GM21447 (cell line): ENCODE results near the gene EXTL2.
"Not testable (repeated sequence)": the region's sequence is repeated elsewhere in the genome, so short reads cannot be mapped to it uniquely, and the experiment has no call there.

ENCODE experiments used
- ATAC-seq: cut with Tn5 transposase; IDR thresholded peaks from one replicate; pipeline ENCODE4 v1.9.1; 2021; ENCODE audit not compliant: unreplicated experiment

The EXTL2 gene

GRCh38 chr1:100903777-100904176, 9.1 kb upstream of the EXTL2 start:
- ATAC-seq: no peak

DNA sequence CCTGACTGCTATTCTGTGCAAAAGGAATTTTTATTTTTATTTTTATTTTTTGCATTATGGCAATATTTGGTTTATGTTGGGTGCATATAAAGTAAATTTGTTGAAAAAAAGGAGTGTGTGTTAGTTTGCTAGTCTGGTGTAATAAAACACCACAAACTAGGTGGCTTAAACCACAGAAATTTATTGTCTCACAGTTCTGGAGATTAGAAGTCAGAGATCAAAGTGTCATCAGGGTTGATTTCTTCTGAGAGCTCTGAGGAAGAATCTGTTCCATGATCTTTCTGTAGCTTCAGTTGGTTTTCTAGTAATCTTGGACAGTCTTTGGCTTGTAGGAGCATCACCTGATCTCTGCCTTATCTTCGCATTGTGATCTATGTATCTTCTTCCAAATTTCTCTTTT, 7.7 kb upstream of the EXTL2 start:
- no peak for ATAC-seq

DNA sequence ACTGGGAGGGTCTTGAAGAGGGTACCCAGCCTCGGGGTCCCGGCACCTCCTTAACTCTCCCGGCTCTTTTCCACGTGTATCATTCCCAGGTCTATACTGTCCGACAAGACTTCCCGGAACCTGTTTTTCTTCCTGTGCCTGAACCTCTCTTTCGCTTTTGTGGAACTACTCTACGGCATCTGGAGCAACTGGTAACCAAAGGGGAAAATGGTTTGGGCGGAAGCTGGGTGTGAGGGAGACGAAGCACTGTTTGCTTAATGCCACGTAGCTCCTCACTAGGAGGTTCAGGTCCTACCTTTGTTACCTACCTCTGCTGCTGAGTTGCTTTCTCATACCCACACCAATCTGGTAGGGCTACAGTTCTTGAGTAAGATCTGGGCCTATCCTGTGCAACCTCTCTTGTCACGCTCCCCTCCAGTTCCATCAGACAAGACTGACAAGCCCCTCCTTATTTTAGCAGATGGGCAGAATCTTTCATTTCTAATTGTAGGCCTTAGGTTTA, 1.9 kb upstream of the EXTL2 start:
- peak; percentile 40 for ATAC-seq

DNA sequence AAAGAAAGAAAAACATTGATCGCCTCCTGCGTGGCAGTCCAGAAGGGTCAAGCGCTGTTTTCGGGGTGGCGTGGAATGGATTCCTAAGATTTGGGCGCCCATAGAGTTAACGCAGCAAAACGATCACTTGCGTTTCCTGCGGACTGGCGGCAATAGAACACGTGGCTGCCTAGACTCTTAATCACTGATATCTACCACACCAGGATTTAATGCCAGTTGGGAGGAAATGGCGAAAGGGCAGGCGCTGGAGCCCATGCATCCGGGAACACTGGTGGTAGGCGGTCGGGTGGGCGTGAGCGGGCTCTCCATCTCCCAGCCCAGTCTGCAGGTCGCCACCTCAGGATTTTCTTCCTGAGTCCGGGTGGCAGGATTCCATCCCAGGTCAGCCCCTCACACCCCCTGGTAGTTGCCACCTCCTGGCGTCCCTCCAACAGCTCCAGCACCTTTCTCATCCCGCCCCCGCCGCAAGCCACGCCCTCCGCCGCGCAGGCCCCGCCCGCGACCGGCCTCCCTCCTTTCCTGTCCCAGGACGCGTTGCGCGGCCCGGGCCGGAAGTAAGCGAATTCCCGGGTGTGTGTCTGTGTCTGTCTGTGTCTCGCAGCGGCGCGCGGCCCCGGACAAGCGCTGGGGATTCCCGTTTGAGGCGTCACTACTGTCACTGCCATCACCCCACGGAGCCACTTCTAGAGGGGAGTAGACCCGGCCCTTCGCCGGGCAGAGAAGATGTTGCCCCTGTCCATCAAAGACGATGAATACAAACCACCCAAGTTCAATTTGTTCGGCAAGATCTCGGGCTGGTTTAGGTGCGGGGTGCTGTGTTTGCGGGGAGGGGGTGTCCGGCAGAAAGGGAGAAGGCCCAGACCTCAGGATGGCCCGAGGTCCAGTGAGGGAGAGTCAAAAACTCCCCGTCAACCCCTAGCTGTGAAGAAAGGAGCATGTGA, 1.2 kb upstream of the EXTL2 start, which contains the start of gene SLC30A7:
TSS of gene SLC30A7 (plus strand) at position 551 of the 941 bp plus-strand sequence. CDS start at position 724, 173 bp downstream.
- peak; percentile 73 for ATAC-seq

DNA sequence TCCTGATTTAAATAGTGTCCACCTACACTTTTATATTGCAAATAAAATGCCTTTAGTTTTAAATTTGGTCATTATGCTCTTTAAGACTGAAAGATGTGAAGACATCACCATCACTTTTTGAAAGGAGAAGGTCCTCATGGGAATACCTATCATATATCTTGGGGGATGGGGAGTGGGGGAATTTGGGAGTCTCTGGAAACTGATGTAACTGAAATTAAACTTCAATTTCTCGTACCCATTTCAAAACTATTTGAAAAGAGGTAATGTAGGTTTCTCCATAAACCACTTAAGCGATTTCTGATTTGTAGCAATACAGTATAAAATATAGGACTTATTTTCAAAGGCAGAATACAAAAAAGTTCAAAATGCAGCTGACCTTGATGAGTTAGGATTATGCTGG, 924 bp downstream of the EXTL2 start:
- ATAC-seq: no peak

- ATAC-seq: no peak
These were observed 2.1 kb downstream of the EXTL2 start for GRCh38 chr1:100892554-100892953.

GRCh38 chr1:100891380-100891779, 3.3 kb downstream of the EXTL2 start:
- ATAC-seq: no peak

GRCh38 chr1:100889869-100890482, 4.7 kb downstream of the EXTL2 start:
- not testable (repeated sequence) for ATAC-seq

GRCh38 chr1:100889007-100889406, 5.6 kb downstream of the EXTL2 start:
- not testable (repeated sequence) for ATAC-seq

GRCh38 chr1:100883963-100884362, 10.7 kb downstream of the EXTL2 start:
- no peak for ATAC-seq

DNA sequence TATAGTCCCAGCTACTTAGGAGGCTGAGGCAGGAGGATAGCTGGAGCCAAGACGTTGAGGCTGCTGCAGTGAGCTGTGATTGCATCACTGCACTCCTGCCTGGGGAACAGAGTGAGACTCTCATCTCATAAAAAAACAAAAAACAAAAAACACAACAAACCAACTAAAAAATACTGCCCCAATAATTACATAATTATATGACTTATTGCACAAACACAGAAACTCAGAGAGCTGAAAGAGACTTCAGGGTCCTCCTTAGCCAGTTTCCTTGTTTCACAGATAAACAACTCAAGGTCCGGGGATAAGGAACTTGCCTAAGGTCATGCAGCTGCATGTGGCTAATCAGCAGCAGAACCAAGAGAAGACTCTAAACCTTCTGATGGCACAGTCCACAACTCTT, 11.9 kb downstream of the EXTL2 start:
- ATAC-seq: no peak

DNA sequence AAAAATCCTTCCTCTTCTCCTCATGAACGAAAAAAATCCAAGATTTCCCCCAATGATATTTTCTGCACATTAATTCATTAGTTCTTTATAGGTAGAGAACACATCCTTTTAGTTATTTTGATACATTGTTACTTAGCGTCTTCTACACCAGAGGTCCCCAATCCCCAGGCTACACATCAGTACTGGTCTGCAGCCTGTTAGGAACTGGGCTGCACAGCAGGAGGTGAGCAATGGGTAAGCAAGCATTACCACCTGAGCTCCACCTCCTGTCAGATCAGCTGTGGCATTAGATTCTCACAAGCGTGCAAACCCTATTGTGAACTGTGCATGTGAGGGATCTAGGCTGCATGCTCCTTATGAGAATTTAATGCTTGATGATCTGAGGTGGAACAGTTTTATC, 13.0 kb downstream of the EXTL2 start:
- ATAC-seq: no peak

- no peak for ATAC-seq
These were observed 15.2 kb downstream of the EXTL2 start for GRCh38 chr1:100879422-100879821.

DNA sequence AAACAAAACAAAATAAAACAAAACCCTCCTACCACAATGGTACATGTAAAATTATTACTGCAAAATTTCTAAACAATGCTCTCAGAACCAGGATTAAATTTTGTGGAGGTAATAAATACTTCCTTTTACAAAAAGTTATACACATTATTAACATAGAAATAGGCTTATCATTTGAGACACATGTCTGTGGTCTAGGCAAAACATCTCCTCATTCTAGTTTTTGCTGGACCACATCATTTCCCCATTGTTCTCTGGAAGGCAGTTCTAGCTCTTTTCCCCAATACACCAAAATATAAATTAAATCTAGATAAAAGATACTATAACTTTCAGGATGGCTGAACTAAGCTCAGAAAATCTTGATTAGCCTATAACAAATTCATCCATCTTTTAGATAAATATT, 18.4 kb downstream of the EXTL2 start:
- ATAC-seq: no peak

- no peak for ATAC-seq
These were observed 19.4 kb downstream of the EXTL2 start for GRCh38 chr1:100875228-100875627.

GRCh38 chr1:100874433-100874832, 20.2 kb downstream of the EXTL2 start:
- ATAC-seq: no peak

DNA sequence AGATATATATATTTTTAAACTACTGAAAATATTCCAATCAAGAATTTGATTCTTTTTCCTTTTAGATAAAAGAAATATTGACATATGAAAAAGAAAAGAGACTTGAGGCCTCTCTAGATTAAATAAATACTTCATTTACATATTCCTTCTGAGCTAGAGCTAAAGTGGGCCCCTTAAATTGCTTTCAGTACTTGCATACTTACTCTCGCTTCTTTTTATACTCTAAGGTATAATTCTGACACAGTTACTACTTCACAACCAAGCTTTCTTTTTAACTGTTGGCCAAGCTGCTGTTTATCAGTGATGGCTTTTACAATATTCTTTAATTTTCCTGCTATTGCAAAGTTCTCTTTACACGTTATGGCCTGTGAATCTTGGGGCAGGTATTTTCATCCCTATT, 24.6 kb downstream of the EXTL2 start:
- no peak for ATAC-seq

DNA sequence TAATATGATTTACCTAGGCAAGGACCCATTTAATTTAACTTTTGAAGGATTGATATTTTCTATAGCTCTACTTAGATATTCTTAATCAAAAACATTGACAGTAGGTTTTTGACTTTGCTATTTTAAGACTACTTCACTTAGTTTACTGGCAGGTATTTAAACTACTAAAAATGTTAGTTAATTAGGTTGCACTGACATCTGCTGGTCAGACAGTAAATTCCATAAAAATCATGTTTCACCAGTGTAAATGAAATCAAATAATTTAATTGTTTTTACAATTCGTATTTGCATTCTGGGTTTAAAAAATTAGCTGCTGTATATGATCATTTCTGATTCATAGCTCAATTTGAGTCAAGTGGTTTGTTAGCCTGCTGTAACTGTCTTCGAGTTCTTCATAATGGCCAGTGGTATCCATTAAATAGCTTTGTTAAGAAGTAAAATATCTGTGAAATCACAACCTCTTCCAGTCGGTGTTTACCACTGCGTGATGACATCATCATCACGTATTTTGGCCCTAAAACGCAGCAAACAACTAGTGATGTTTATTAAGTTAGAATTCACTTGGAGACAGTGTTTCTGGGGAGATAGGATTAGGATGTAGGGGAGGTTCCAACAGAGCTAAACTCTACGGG, 26.2 kb downstream of the EXTL2 start:
- no peak for ATAC-seq

DNA sequence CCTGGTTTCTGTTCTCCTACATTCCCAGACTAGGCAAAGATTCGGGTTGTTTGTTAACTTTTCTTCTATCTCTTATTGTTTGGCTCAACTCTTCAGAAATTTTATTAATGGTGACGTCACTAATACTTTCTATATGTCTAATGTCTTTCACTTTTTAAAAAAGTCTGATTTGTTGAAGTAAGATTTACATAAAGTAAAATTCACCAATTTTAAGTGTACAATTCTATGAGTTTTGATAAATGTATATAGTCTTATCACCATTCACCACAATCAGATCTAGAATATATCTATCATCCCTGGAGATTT, 27.8 kb downstream of the EXTL2 start:
- no peak for ATAC-seq

DNA sequence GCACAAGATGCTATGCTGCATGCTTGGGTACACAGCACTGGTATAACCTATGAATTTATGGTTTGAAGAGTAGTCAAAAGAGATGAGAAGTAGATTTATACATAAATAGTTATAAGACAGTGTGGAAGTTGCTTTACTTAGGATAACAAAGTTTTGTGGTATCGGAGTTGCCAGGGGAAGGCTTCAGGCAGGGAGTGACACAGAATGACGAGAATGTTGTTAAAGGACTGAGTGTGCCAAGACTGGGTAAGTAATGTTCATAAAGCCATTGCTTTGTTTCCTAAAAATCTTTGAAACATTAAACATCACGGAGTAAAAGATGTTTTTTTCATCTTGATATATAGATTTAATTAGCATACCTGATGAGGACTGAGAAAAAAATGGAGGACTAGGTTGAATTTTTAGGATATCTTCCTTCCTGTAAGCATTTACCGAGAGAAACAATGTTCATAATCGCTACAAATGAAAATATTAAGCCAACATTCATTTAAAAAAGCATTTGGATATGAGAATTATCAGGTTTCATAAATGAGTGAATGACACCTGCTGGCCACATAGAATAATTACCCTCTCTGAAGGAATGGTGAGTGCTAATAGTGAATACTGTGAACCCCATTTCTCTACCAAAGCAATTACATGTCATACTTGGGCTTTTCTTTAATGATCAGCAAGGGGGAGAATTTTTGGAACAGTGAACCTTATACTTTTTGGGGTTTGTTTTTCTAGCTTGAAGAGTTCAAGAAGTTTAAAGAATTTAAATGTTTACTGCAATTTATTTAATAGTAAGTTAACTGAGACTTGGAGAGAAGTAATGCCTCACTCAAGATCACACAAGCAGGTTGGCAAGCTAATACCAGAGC, 28.4 kb downstream of the EXTL2 start:
- ATAC-seq: peak; percentile 56

DNA sequence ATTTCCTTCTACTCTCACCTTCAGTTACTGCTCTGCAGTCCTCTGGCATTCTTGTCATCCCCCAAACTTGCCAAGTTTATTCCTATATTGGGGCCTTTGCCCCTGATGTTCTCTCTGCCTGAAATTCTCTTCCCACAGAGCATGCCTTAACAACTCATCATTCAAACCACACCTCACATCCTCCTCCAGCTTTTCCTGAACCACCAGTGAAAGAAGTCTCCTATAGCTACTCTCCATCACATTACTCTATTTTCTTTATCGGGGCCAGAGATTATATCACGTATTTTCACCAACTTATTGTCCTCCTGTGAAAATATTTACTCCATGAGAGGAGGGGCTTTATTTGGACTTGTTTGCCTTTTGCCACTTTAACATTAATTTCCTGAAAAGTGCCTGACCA, 32.1 kb downstream of the EXTL2 start:
- ATAC-seq: no peak
